A549 (cell line): ENCODE data around the gene ABHD11. TPM values are rescaled to one million over a fixed set of nuclear protein-coding genes. Genes with fewer than 3 reads are reported as not detected.
"Not testable (repeated sequence)": the region's sequence is repeated elsewhere in the genome, so short reads cannot be mapped to it uniquely, and the experiment has no call there.

ENCODE experiments used
- ATAC-seq, 2 experiments: fragments of 200-7000 bp in 1 of 2; fragments of >200 bp in 1 of 2; cut with Nextera tagmentation in 1 of 2; cut with Tn5 transposase in 1 of 2; 3 replicates each; pipeline versions ENCODE4 v1.8.0 to v1.9.1; 2018 to 2020; ENCODE audit warnings: mild to moderate bottlenecking in 1 of 2, moderate library complexity in 1 of 2
- CTCF ChIA-PET: fragments of 300-600 bp; sonication (Branson Sonifier 250); formaldehyde crosslinking; extraction: SDS; loops from one replicate; lab custom pipeline; 2021; ENCODE audit warnings: antibody characterized with exemption, inconsistent platforms; lab: Yijun Ruan, JAX
- POLR2A ChIA-PET: fragments of 350-600 bp; formaldehyde crosslinking; extraction: SDS; loops from one replicate; lab custom pipeline; 2021; ENCODE audit warnings: antibody characterized with exemption, inconsistent platforms; lab: Yijun Ruan, JAX
- DNase-seq, 2 experiments: peaks; one replicate each; pipeline versions ENCODE4 v3.0.0 to v3.0.0-alpha.2; 2011 to 2016; ENCODE audit warnings: low read depth in 1 of 2, low spot score in 1 of 2
- FAIRE-seq: peaks from 2 replicates; lab custom pipeline; 2011; peaks lifted over from hg19 to GRCh38; lab: Jason Lieb, UNC
- H3K27ac ChIP-seq, 2 experiments: fragments of >200 bp; sonication (Bioruptor Twin); formaldehyde crosslinking; 3 replicates each; pipeline ENCODE4 v1.5.1; 2016 to 2017
- H3K4me1 ChIP-seq: fragments of >200 bp; sonication (Bioruptor Twin); formaldehyde crosslinking; 3 replicates; pipeline ENCODE4 v1.6.1; 2016
- H3K4me2 ChIP-seq: fragments of >200 bp; sonication (Bioruptor Twin); formaldehyde crosslinking; 3 replicates; pipeline ENCODE4 v1.6.1; 2016
- H3K4me3 ChIP-seq: fragments of >200 bp; sonication (Bioruptor Twin); formaldehyde crosslinking; 3 replicates; pipeline ENCODE4 v1.5.1; 2016
- H3K9me3 ChIP-seq: fragments of >200 bp; sonication (Bioruptor Twin); formaldehyde crosslinking; 3 replicates; pipeline ENCODE4 v1.6.1; 2016
- ATOH8 ChIP-seq: fragments of 250-450 bp; sonication (Bioruptor Pico); IDR thresholded peaks from 2 replicates; pipeline ENCODE4 v1.5.0; 2020; ENCODE audit warnings: low read depth, mild to moderate bottlenecking, moderate library complexity
- E2F6 ChIP-seq: IDR thresholded peaks from 2 replicates; pipeline ENCODE4 v1.6.1; 2012; ENCODE audit warnings: low read depth, borderline replicate concordance
- EHF ChIP-seq: fragments of 250-450 bp; sonication (Bioruptor Pico); IDR thresholded peaks from 2 replicates; pipeline ENCODE4 v1.5.0; 2020; ENCODE audit warnings: mild to moderate bottlenecking
- EHMT2 ChIP-seq: fragments of 200-600 bp; sonication (generic); IDR thresholded peaks from 2 replicates; pipeline ENCODE4 v1.6.1; 2016; ENCODE audit warnings: antibody characterized with exemption, low read depth, mild to moderate bottlenecking, moderate library complexity
- ELK1 ChIP-seq: fragments of 150-350 bp; IDR thresholded peaks from 2 replicates; pipeline ENCODE4 v1.6.1; 2014; ENCODE audit warnings: low read depth, mild to moderate bottlenecking, low read length
- EP300 ChIP-seq, 2 experiments: fragments of >200 bp; sonication (Bioruptor Twin); formaldehyde crosslinking; IDR thresholded peaks; 2 replicates in 1 of 2; 3 replicates in 1 of 2; pipeline ENCODE4 v1.6.1; 2016 to 2017
- ESRRA ChIP-seq: fragments of 150-350 bp; IDR thresholded peaks from 2 replicates; pipeline ENCODE4 v1.6.1; 2014; ENCODE audit warnings: mild to moderate bottlenecking, low read length, borderline replicate concordance
- HDAC2 ChIP-seq: fragments of 200-600 bp; sonication (generic); IDR thresholded peaks from 2 replicates; pipeline ENCODE4 v1.6.1; 2016
- HES2 ChIP-seq: fragments of >200 bp; sonication (Bioruptor Twin); formaldehyde crosslinking; IDR thresholded peaks from 2 replicates; pipeline ENCODE4 v1.6.1; 2016
- JUNB ChIP-seq: fragments of >200 bp; sonication (Bioruptor Twin); formaldehyde crosslinking; IDR thresholded peaks from 2 replicates; pipeline ENCODE4 v1.6.1; 2016
- KDM1A ChIP-seq: fragments of 200-600 bp; sonication (generic); IDR thresholded peaks from 2 replicates; pipeline ENCODE4 v1.6.1; 2016; ENCODE audit warnings: low read depth, mild to moderate bottlenecking
- KDM5A ChIP-seq: fragments of 200-600 bp; sonication (generic); IDR thresholded peaks from 2 replicates; pipeline ENCODE4 v1.6.1; 2016; ENCODE audit warnings: antibody characterized with exemption, mild to moderate bottlenecking
- MAFK ChIP-seq: fragments of 450-650 bp; IDR thresholded peaks from 2 replicates; pipeline ENCODE4 v1.6.1; 2014; ENCODE audit not compliant: partially characterized antibody
- MYC ChIP-seq: IDR thresholded peaks from 2 replicates; pipeline ENCODE4 v1.6.1; 2012; ENCODE audit warnings: mild to moderate bottlenecking, inconsistent platforms, low read length, improper control_type of control experiment, borderline replicate concordance
- NR3C1 ChIP-seq: fragments of >200 bp; sonication (Bioruptor Twin); formaldehyde crosslinking; IDR thresholded peaks from 3 replicates; pipeline ENCODE4 v1.6.1; 2017
- POLR2A ChIP-seq: IDR thresholded peaks from 2 replicates; pipeline ENCODE4 v1.6.1; 2012; ENCODE audit warnings: mild to moderate bottlenecking, low read length
- RCOR1 ChIP-seq: fragments of 150-350 bp; IDR thresholded peaks from 2 replicates; pipeline ENCODE4 v1.6.1; 2014; ENCODE audit warnings: antibody characterized with exemption, low read length, low read depth
- RNF2 ChIP-seq: fragments of 200-600 bp; sonication (generic); IDR thresholded peaks from 2 replicates; pipeline ENCODE4 v1.6.1; 2016; ENCODE audit warnings: low read depth, mild to moderate bottlenecking, antibody characterized with exemption, moderate library complexity, borderline replicate concordance
- USF2 ChIP-seq: fragments of 450-650 bp; IDR thresholded peaks from 2 replicates; pipeline ENCODE4 v1.6.1; 2014; ENCODE audit warnings: antibody characterized with exemption
- ZSCAN20 ChIP-seq: fragments of 250-450 bp; sonication (Bioruptor Pico); IDR thresholded peaks from 2 replicates; pipeline ENCODE4 v1.8.0; 2022; ENCODE audit warnings: mild to moderate bottlenecking, moderate library complexity
- WGBS: methylation state at CpG from one replicate; pipeline ENCODE4 v1.1.6; 2017; ENCODE audit errors: missing lambda C conversion rate; 5-methylcytosine and 5-hydroxymethylcytosine counted together
- polyA plus RNA-seq, 4 experiments: library from polyadenylated mRNA; depleted of rRNA in 3 of 4; stranded (reverse); fragments of >200 nt; fragmentation: RNase III in 1 of 4; extraction: RNeasy Plus Mini Kit Qiagen cat#74134 plus additional on column Dnase treatment in 1 of 4; gene quantifications; 2 replicates in 3 of 4; 3 replicates in 1 of 4; pipeline ENCODE4 v1.2.3, GENCODE V29; 2011 to 2017

Gene ABHD11
- polyA plus RNA-seq, 2 of the 4 experiments (the other 2 are of a cell fraction) = 8.1 to 15.1 TPM

- TF ChIP-seq MAFK (peak; percentile 95), ATOH8 (CRISPR knock-in tag) (peak; percentile 31; the same call in 1 of the 2 replicates), USF2 (no peak), POLR2A (peak; percentile 36)
- TF ChIP-seq, all 56 proteins: peak for 18
Measured at GRCh38 chr7:73715648-73716317, 22.8 kb downstream of the ABHD11 start (continued).

GRCh38 chr7:73713319-73713718, 25.3 kb downstream of the ABHD11 start:
- ATAC-seq, FAIRE-seq, H3K4me3 ChIP-seq, POLR2A ChIA-PET, DNase-seq, H3K9me3 ChIP-seq: not testable (repeated sequence)
- Histone ChIP-seq H3K4me1 (peaks cover 92% of the 10 kb centered on the region), H3K4me2 (peak overlapping the region; percentile 100), H3K27ac (peak overlapping the region; percentile 99 to 100)
- CTCF ChIA-PET = interaction anchor here (0.9 to 8.4 kb wide), 7 partner anchors 13 to 106 kb away, joined by 3 to 105 read pairs (median 8); no protein-coding TSS in a partner anchor
- 88% methylated on average over 6 of the region's 6 CpGs for WGBS

- 63% methylated on average over 1 of the region's 1 CpG for WGBS
- POLR2A ChIA-PET = no interaction called here
Measured at GRCh38 chr7:73712773-73713172, 25.8 kb downstream of the ABHD11 start.

GRCh38 chr7:73708961-73709549, 29.5 kb downstream of the ABHD11 start:
- DNase-seq = no peak
- ATAC-seq = no peak
- ChIA-PET POLR2A (no interaction called here), CTCF (interaction anchor here (0.7 to 4.4 kb wide), 4 partner anchors 7 to 102 kb away, joined by 3 to 57 read pairs (median 4); no protein-coding TSS in a partner anchor)
- H3K27ac ChIP-seq = peak overlapping the region; percentile 99 to 100
- peaks cover 93% of the 10 kb centered on the region for H3K4me1 ChIP-seq
- peak overlapping the region; percentile 10; the same call in 1 of the 3 replicates for H3K4me2 ChIP-seq
- no peak for FAIRE-seq
- H3K9me3 ChIP-seq = no peaks in the 10 kb centered on the region
- 94% methylated on average over 16 of the region's 16 CpGs for WGBS
- H3K4me3 ChIP-seq = no peak overlapping the region
- no peak for TF ChIP-seq NR3C1
- no peak for TF ChIP-seq RNF2
- no peak for TF ChIP-seq KDM1A
- no peak for TF ChIP-seq JUNB
- TF ChIP-seq HES2 = no peak
- TF ChIP-seq, all 56 proteins: peak for 0

More at GRCh38 chr7:73712773-73713172, 25.8 kb downstream of the ABHD11 start:
- peak overlapping the region; percentile 100 for H3K4me2 ChIP-seq
- no peak overlapping the region for H3K4me3 ChIP-seq
- H3K4me1 ChIP-seq = peaks cover 96% of the 10 kb centered on the region
- TF ChIP-seq KDM1A (peak; percentile 96), MYC (no peak), MAFK (no peak), HDAC2 (peak; percentile 88), ZSCAN20 (CRISPR knock-in tag) (no peak)
- ATAC-seq = no peak
- CTCF ChIA-PET = interaction anchor here (0.9 to 8.4 kb wide), 6 partner anchors 13 to 106 kb away, joined by 3 to 105 read pairs (median 11); no protein-coding TSS in a partner anchor
- H3K9me3 ChIP-seq = no peaks in the 10 kb centered on the region
- H3K27ac ChIP-seq = peak overlapping the region; percentile 99 to 100
- DNase-seq = no peak
- no peak for FAIRE-seq

GRCh38 chr7:73707045-73707631, 31.5 kb downstream of the ABHD11 start:
- WGBS = 2% methylated on average over 13 of the region's 15 CpGs
- Histone ChIP-seq H3K4me3 (peak overlapping the region; percentile 30; the same call in 2 of the 3 replicates), H3K27ac (peak overlapping the region; percentile 99 to 100), H3K4me1 (peaks cover 93% of the 10 kb centered on the region), H3K4me2 (peak overlapping the region; percentile 90), H3K9me3 (no peaks in the 10 kb centered on the region)
- ChIA-PET CTCF (interaction anchor here (0.6 to 4.4 kb wide), 12 partner anchors 9 to 130 kb away, joined by 3 to 57 read pairs (median 4); partner anchors contain the start of genes STX1A and VPS37D), POLR2A (interaction anchor here (0.6 to 5.0 kb wide), 11 partner anchors 9 to 258 kb away, joined by 3 to 135 read pairs (median 4); partner anchors contain the start of genes ABHD11, BUD23, DNAJC30 and STX1A)
- peak; percentile 87 to 98 for DNase-seq
- peak; percentile 84 for FAIRE-seq
- peak; percentile 19 to 48 for ATAC-seq
- TF ChIP-seq EHMT2 (no peak), KDM5A (no peak), ELK1 (no peak), RCOR1 (no peak), EP300 (IDR thresholded peaks at IDR 0.05) (peak; percentile 88 to 91; a peak in 4 of 5 replicates), EHF (CRISPR knock-in tag) (0 out of 2 replicates have a peak, but pooled peaks have one; percentile 39), ATOH8 (CRISPR knock-in tag) (peak; percentile 77; the same call in 1 of the 2 replicates), E2F6 (peak; percentile 62), ESRRA (no peak)
